HL-60 (cell line): ENCODE results near the gene TMC8.

Experiments used
- DNase-seq, 2 experiments: peaks; one replicate each; pipeline ENCODE4 v3.0.0-alpha.2; 2010 to 2020; ENCODE audit warnings: low read depth in 1 of 2, low spot score in 1 of 2
- H3K27ac ChIP-seq: fragments of 250-450 bp; sonication (Bioruptor Pico); replicated peaks from 2 replicates; pipeline ENCODE4 v1.5.1; 2020; ENCODE audit warnings: mild to moderate bottlenecking, moderate library complexity
- H3K27me3 ChIP-seq: fragments of 250-450 bp; sonication (Bioruptor Pico); 2 replicates; pipeline ENCODE4 v1.5.1; 2021; ENCODE audit warnings: mild to moderate bottlenecking, moderate library complexity; ENCODE audit not compliant: insufficient read depth, poor library complexity, severe bottlenecking
- H3K4me3 ChIP-seq: replicated peaks from 2 replicates; pipeline ENCODE4 v1.5.1; 2011; ENCODE audit warnings: mild to moderate bottlenecking, control low read depth, low read length; ENCODE audit not compliant: insufficient read depth
- CTCF ChIP-seq: IDR thresholded peaks from one replicate; pipeline ENCODE4 v1.5.1; 2011; ENCODE audit warnings: low read length, control low read depth, inconsistent platforms; ENCODE audit not compliant: insufficient read depth
- GABPA ChIP-seq: IDR thresholded peaks from 2 replicates; pipeline ENCODE4 v1.6.1; 2012; ENCODE audit warnings: low read depth
- POLR2AphosphoS5 ChIP-seq: IDR thresholded peaks from 2 replicates; pipeline ENCODE4 v1.6.1; 2012; ENCODE audit warnings: low read depth
- REST ChIP-seq: IDR thresholded peaks from 2 replicates; pipeline ENCODE4 v1.6.1; 2012; ENCODE audit warnings: low read depth; ENCODE audit not compliant: insufficient replicate concordance
- SPI1 ChIP-seq: IDR thresholded peaks from 2 replicates; pipeline ENCODE4 v1.6.1; 2012; ENCODE audit warnings: low read depth, mild to moderate bottlenecking, borderline replicate concordance

The TMC8 gene

GRCh38 chr17:78142119-78142861 is 11.7 kb downstream of the TMC8 start:
- H3K27me3 ChIP-seq = no peaks in the 10 kb centered on the region
- TF ChIP-seq REST (no peak), CTCF (no peak), GABPA (no peak), SPI1 (no peak), POLR2AphosphoS5 (peak; percentile 57)
- H3K4me3 ChIP-seq = no peak overlapping the region
- no peak for DNase-seq
- no peak overlapping the region for H3K27ac ChIP-seq

GRCh38 chr17:78143214-78144146 is 12.9 kb downstream of the TMC8 start:
- DNase-seq = no peak
- Histone ChIP-seq H3K4me3 (no peak overlapping the region), H3K27me3 (no peaks in the 10 kb centered on the region), H3K27ac (peak overlapping the region; percentile 52)
- TF ChIP-seq GABPA (no peak), POLR2AphosphoS5 (0 out of 2 replicates have a peak, but pooled peaks have one; percentile 44), SPI1 (no peak)

GRCh38 chr17:78144147-78144719 is 13.7 kb downstream of the TMC8 start:
- peak; percentile 93 to 95 for DNase-seq
- peak overlapping the region; percentile 52 for H3K27ac ChIP-seq
- no peaks in the 10 kb centered on the region for H3K27me3 ChIP-seq
- H3K4me3 ChIP-seq = no peak overlapping the region
- TF ChIP-seq CTCF (no peak), SPI1 (peak; percentile 78), POLR2AphosphoS5 (peak; percentile 74)

GRCh38 chr17:78144736-78145641 is 14.4 kb downstream of the TMC8 start:
- TF ChIP-seq POLR2AphosphoS5 (no peak), GABPA (no peak), CTCF (no peak), REST (no peak), SPI1 (no peak)
- H3K27ac ChIP-seq = peak overlapping the region; percentile 52
- no peak for DNase-seq
- no peaks in the 10 kb centered on the region for H3K27me3 ChIP-seq
- H3K4me3 ChIP-seq = no peak overlapping the region
